Measurements from ENCODE around the gene HCFC2.

GRCh38 chr12:104042580-104042979 is 21.8 kb upstream of the HCFC2 start:
- TF ChIP-seq CTCF (IDR thresholded peaks at IDR 0.05) (no peak), POLR2AphosphoS5 (IDR thresholded peaks at IDR 0.05) (no peak), POLR2A (IDR thresholded peaks at IDR 0.05) (no peak)
